Stimulated activated CD4-positive, alpha-beta T cell treated with anti-CD3 and anti-CD28 coated beads, TNF-alpha, amount 100 ng/mL, for 4 hours (primary cell): ENCODE measurements around the gene SPO11.

ENCODE experiments used
- DNase-seq, 3 experiments: peaks; one replicate each; pipeline ENCODE4 v3.0.0-alpha.2; 2020; ENCODE audit warnings: low read depth in 3 of 3

SPO11 gene, protein sequence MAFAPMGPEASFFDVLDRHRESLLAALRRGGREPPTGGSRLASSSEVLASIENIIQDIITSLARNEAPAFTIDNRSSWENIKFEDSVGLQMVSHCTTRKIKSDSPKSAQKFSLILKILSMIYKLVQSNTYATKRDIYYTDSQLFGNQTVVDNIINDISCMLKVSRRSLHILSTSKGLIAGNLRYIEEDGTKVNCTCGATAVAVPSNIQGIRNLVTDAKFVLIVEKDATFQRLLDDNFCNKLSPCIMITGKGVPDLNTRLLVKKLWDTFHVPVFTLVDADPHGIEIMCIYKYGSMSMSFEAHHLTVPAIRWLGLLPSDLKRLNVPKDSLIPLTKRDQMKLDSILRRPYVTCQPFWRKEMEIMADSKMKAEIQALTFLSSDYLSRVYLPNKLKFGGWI

GRCh38 chr20:57329608-57330221 lies at the start of gene SPO11:
TSS of gene SPO11 (plus strand) at chr20:57329803. CDS start at chr20:57329868, 65 bp downstream.
- no peak for DNase-seq

DNA sequence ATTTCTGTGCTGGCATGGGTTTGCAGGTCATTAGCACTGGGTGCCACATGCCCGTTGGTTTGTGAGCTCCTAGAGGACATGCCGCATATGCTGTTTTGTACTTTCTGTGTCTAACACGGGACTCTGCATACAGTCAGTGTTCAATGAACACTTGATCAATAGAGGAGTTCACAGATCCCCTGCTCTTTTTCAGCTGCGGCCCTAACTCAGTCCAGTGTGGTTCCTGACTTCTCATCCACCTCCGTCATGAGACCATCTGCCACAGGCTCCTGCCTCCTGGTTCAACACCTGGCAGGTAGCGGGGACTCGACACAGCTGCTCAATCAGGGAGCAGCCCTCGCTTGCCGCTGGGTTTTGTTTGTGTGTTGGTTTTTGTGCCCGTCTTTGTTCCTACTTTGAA lies 49.4 kb upstream of the SPO11 start:
- DNase-seq = no peak

GRCh38 chr20:57281900-57282299 lies 47.7 kb upstream of the SPO11 start:
- no peak for DNase-seq

GRCh38 chr20:57282670-57283361 lies 46.8 kb upstream of the SPO11 start:
- DNase-seq = no peak

GRCh38 chr20:57283860-57284259 lies 45.7 kb upstream of the SPO11 start:
- no peak for DNase-seq

- DNase-seq = no peak
Measured at GRCh38 chr20:57287007-57287880, 42.4 kb upstream of the SPO11 start.

GRCh38 chr20:57287901-57288300 lies 41.7 kb upstream of the SPO11 start:
- no peak for DNase-seq

- no peak for DNase-seq
Measured at GRCh38 chr20:57288651-57289277, 40.8 kb upstream of the SPO11 start.

- no peak for DNase-seq
Measured at GRCh38 chr20:57289391-57290177, 40.0 kb upstream of the SPO11 start.

DNA sequence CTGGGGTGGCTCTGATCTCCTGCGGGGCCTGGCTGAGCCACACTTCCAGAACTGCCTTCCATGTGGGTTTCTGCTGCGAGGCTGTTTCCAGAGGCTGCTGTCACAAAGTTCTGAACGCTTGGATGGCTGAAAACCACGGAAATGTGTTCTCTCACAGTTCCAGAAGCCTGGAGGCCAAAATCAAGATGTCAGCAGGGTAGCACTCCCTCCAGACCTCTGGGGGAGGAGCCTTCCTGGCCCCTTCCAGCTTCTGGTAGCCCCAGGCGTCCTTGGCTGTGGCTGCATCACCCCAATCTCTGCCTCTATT lies 39.5 kb upstream of the SPO11 start:
- no peak for DNase-seq

DNA sequence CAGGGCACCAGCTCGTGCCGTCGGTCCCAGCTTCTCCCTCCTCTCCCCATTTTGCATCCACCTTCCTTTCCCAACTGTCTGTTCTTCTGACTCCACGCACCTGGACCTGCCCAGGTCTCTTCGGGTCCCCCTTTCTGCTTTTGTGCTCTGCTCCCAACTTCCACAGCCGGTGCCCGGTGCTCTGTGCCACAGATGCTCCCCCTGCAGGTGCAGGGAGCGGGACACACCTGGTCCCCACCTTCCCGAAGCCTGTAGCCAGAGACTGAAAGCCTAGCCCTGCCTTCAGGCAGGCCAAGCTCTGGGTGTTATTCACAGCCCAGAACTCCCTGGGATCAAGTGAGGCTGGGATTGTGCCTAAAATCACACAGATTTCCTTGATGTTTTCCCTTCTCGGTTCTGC lies 38.6 kb upstream of the SPO11 start:
- no peak for DNase-seq

- DNase-seq = no peak
Measured at GRCh38 chr20:57291694-57292093, 37.9 kb upstream of the SPO11 start.

GRCh38 chr20:57292611-57293010 lies 37.0 kb upstream of the SPO11 start:
- DNase-seq = no peak

GRCh38 chr20:57293995-57294394 lies 35.6 kb upstream of the SPO11 start:
- DNase-seq = no peak

DNA sequence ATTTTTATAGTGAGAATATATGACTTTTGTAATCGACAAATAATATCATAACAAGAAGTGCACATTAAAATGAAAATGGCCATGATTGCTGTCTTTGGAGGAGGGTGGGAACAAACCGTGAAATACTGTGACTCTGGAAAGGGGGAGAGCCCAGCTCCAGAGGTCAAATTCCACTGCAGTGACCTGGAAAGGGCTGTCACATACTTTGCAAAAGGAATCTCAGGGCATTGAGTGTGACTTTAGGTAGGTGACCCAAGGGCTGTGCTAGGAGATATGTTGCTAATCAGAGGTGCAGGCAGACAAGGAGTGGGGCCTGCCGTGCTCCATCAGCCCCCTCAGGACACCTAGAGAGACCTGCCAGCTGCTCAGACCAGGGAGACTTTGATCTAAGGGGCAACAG lies 35.1 kb upstream of the SPO11 start:
- DNase-seq = no peak

DNA sequence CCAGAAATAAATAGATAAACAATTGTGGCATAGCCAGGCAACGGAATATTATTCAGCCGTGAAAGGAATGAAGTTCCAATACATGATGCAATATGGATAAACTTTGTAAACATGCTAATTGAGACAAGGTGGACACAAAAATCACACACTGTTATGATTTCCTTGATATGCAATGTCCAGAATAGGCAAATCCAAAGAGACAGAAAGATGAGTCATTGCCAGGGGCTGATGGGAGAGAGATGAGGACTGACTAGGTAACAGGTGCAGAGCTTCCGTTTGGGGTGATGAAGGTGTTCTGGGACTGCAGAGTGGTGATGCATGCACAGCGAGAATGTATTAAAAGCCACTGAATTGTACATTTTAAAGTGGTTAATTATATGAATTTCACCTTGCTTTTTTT lies 31.1 kb upstream of the SPO11 start:
- DNase-seq = no peak

GRCh38 chr20:57301026-57301425 lies 28.6 kb upstream of the SPO11 start:
- DNase-seq = no peak

DNA sequence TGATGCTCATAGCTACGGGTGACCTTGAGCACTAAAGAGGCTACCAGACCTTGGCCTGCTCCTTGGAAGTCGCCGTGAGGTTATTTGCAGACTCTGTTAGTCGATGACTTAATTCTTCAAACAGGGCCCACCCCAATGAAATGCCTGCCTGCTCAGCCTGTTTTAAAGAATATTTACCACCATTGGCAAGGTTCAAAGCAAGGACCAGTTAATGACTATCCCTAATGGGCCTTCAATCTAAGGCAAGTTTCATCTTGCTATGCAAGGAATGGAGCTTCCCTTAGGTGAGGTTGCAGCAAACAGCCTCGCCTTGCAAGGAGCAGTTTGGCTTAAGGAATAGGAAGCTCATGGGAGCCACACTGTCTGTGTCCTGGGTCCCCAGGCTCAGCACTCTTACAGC lies 22.9 kb upstream of the SPO11 start:
- DNase-seq = no peak

DNA sequence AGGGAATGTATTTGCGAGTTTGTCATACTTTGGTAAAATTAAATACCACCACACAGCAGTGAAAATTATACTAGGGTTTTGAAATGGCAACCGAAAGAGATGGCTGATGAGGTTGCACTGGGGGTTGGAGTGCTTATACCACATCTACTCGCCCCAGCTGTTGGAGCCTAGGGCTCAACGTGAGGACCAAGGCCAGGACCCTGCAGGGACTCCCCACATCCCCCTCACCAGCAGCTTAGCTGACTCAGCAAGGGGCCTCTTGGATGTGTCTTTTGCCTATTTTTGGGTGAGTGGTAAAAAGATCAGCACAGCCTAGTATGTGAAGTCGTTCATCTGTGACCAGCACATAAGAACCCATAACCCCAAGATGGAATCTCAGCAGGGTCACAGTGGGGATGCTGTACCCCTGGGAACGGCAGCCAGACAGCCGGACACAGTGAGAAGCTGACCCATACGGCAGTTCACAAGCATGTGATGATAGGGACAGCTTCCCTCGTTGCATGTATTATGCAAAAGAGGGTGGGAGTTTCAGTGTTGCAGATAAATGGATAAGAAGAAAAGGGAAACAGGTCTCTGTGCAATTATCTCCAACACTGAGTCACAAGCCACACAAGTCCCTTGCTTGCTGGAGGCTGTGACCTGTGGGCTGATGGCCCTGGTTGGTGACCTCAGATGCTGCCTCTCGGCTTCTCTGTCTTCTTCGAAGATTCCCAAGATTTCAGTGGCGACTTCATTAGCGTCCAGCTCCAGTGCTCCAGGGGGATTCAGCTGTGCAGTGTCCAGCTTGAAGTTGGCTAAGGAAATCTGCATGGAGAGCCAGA lies 20.9 kb upstream of the SPO11 start:
- DNase-seq = no peak

GRCh38 chr20:57309544-57310115 lies 20.0 kb upstream of the SPO11 start:
- no peak for DNase-seq
